GM23338 (cell line): ENCODE results near the gene PTPRC.

ENCODE experiments used
- CTCF ChIP-seq, 2 experiments: fragments of 200-600 bp in 1 of 2; sonication (generic) in 1 of 2; conservative IDR thresholded peaks; 2 replicates each; pipeline versions ENCODE4 v1.5.1 to v1.6.1; 2016 to 2017; ENCODE audit warnings: antibody characterized with exemption in 2 of 2, low read depth in 2 of 2, mild to moderate bottlenecking in 2 of 2, moderate library complexity in 1 of 2
- EZH2 ChIP-seq: fragments of 200-600 bp; sonication (generic); IDR thresholded peaks from one replicate; pipeline ENCODE4 v1.8.0; 2017; ENCODE audit warnings: antibody characterized with exemption, mild to moderate bottlenecking, low read depth; ENCODE audit not compliant: unreplicated experiment
- EZH2phosphoT487 ChIP-seq: fragments of 200-600 bp; sonication (generic); IDR thresholded peaks from one replicate; pipeline ENCODE4 v1.8.1; 2018; ENCODE audit warnings: antibody characterized with exemption; ENCODE audit not compliant: unreplicated experiment
- JUNB ChIP-seq: IDR thresholded peaks from one replicate; pipeline ENCODE4 v1.6.1; 2016; ENCODE audit warnings: antibody characterized with exemption; ENCODE audit not compliant: unreplicated experiment
- NANOG ChIP-seq: IDR thresholded peaks from 2 replicates; pipeline ENCODE4 v1.6.1; 2016; ENCODE audit warnings: antibody characterized with exemption, borderline replicate concordance
- POLR2AphosphoS5 ChIP-seq: IDR thresholded peaks from 2 replicates; pipeline ENCODE4 v1.6.1; 2016; ENCODE audit warnings: antibody characterized with exemption, low read depth
- REST ChIP-seq: IDR thresholded peaks from one replicate; pipeline ENCODE4 v1.6.1; 2018; ENCODE audit warnings: antibody characterized with exemption; ENCODE audit not compliant: unreplicated experiment
- STAT1 ChIP-seq: IDR thresholded peaks from one replicate; pipeline ENCODE4 v1.6.1; 2016; ENCODE audit warnings: antibody characterized with exemption; ENCODE audit not compliant: unreplicated experiment

GRCh38 chr1:198642983-198643382 lies 4.1 kb downstream of the PTPRC start:
- TF ChIP-seq POLR2AphosphoS5: no peak
- TF ChIP-seq JUNB: no peak
- TF ChIP-seq CTCF (conservative IDR thresholded peaks at IDR 0.05; ENCODE audit: low read depth in 2 of 2): no peak
- no peak for TF ChIP-seq EZH2
- TF ChIP-seq EZH2phosphoT487: no peak
- no peak for TF ChIP-seq REST
- no peak for TF ChIP-seq STAT1
- no peak for TF ChIP-seq NANOG
